ENCODE data around the gene DSC3. TPM values are rescaled to one million over a fixed set of nuclear protein-coding genes. Genes with fewer than 3 reads are reported as not detected.

DSC3 gene
- total RNA-seq, result 18.1 TPM

GRCh38 chr18:31042406-31043181, at the start of gene DSC3:
DSC3 (minus strand) TSS chr18:31042742; CDS start chr18:31042660, 82 bp downstream.

Other genes with a start within 250 kb of the DSC3 start
- gene DSC2, start 59.7 kb upstream of the DSC3 start, total RNA-seq, result 20.9 TPM
- 1.8 TPM for gene DSC1, start 120.1 kb upstream of the DSC3 start, total RNA-seq